BJ (cell line): ENCODE measurements around the gene NRN1. TPM values are rescaled to one million over a fixed set of nuclear protein-coding genes. Genes with fewer than 3 reads are reported as not detected.

Experiments
- CTCF ChIA-PET: fragments of 350-600 bp; formaldehyde crosslinking; extraction: SDS; loops from one replicate; lab custom pipeline; 2021; ENCODE audit warnings: antibody characterized with exemption, inconsistent platforms; lab: Yijun Ruan, JAX
- POLR2A ChIA-PET: fragments of 300-600 bp; sonication (Branson Sonifier 250); formaldehyde crosslinking; extraction: SDS; loops from one replicate; lab custom pipeline; 2021; ENCODE audit warnings: antibody characterized with exemption; lab: Charles Lee
- DNase-seq: peaks from one replicate; pipeline ENCODE4 v3.0.0-alpha.2; 2011; ENCODE audit warnings: low read depth
- H3K27me3 ChIP-seq: 2 replicates; pipeline ENCODE4 v1.6.0; 2011; ENCODE audit warnings: low read length; ENCODE audit not compliant: control insufficient read depth, insufficient read depth
- H3K36me3 ChIP-seq: 2 replicates; pipeline ENCODE4 v1.5.1; 2011; ENCODE audit warnings: low read length; ENCODE audit not compliant: control insufficient read depth, insufficient read depth
- H3K4me3 ChIP-seq: 2 replicates; pipeline ENCODE4 v1.5.1; 2011; ENCODE audit warnings: low read depth, mild to moderate bottlenecking, control low read depth, low read length
- polyA plus RNA-seq: library from polyadenylated mRNA; depleted of rRNA; stranded (reverse); fragments of >200 nt; gene quantifications from 2 replicates; pipeline ENCODE4 v1.2.3, GENCODE V29; 2011
- TF ChIP-seq, protein P1 (sequence below): IDR thresholded peaks from 2 replicates; pipeline ENCODE4 v1.5.1; 2011; ENCODE audit warnings: low read depth, mild to moderate bottlenecking, control low read depth, inconsistent platforms, low read length, moderate library complexity; ENCODE audit not compliant: insufficient read depth

The NRN1 gene
- polyA plus RNA-seq, 1 experiment = 1.1 TPM

DNA sequence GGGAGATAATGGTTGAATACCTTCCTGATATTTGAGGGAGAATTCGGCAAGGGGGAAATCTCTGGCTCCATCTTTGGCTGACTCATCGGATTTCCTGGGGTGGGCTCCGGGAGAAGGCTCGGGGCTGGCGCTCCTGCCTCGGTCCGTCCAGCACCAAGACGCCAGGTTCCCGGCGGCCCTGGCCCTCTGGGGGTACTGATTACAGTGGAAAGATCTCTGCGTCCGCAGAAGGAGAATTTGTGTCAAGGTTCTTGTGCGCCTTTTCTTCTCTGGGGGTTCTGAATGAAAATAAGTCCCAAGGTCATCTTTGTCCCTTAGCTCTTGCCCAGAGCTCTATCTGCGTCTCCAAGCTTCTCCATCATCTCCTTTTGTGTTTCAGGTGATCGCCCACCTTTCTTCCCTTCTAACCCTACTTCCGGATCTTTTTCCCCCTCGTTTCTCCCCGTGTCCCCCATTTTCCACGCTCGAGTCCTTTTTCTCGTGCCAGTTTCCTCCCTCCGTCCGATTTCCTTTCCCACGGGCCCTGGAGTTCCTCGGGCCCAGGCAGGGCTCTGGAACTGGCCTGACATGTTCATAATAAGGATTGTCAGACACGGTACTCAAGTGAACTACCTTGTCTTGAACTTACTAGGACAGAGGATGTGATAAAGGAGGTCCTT is 11.6 kb downstream of the NRN1 start:
- H3K27me3 ChIP-seq = peaks cover 25% of the 10 kb centered on the region
- POLR2A ChIA-PET = no interaction called here
- TF ChIP-seq, protein P1, sequence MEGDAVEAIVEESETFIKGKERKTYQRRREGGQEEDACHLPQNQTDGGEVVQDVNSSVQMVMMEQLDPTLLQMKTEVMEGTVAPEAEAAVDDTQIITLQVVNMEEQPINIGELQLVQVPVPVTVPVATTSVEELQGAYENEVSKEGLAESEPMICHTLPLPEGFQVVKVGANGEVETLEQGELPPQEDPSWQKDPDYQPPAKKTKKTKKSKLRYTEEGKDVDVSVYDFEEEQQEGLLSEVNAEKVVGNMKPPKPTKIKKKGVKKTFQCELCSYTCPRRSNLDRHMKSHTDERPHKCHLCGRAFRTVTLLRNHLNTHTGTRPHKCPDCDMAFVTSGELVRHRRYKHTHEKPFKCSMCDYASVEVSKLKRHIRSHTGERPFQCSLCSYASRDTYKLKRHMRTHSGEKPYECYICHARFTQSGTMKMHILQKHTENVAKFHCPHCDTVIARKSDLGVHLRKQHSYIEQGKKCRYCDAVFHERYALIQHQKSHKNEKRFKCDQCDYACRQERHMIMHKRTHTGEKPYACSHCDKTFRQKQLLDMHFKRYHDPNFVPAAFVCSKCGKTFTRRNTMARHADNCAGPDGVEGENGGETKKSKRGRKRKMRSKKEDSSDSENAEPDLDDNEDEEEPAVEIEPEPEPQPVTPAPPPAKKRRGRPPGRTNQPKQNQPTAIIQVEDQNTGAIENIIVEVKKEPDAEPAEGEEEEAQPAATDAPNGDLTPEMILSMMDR = no peak
- no peak for DNase-seq
- no peak overlapping the region for H3K4me3 ChIP-seq
- CTCF ChIA-PET = interaction anchor here (1.4 kb wide), 1 partner anchor 18 kb away, joined by 3 read pairs; no protein-coding TSS in a partner anchor
- H3K36me3 ChIP-seq = no peaks in the 10 kb centered on the region

DNA sequence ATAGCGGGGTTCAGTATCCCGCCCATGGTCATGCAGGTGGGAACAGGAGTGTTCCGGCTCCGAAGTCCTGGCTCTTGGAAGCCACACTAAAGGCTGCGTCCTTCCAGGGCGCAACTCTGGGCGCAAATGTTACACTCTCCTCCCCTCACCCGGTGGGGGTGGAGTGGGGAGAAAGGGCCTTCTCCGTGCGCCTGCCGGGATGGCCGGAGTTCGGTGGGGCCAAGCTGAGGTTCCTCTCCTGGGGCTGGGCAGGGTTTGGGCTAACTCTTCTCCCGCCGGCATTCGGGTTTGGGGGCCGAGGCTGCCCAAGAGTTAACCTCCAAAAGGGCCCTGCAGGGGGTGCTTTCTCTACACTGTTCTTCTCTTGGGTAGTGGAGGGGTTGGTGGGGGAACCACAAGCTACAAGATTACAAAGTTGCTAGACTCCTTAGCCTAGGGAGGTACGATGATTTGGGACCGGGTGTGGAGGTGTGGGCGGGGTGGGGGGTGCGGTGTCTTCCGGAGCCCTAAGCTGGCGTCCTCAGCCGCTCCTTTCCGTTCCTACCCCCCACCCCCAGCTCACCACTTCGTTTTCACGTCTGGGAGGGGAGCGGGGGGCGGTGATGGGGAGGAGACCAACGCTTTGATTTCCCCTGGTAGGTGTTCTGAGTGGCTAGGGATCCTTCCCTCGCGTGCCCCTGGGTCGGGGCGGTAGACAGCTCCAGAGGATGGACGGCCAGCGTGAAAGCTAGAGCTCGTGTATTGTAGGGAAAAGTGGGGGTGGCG is 12.3 kb downstream of the NRN1 start:
- Histone ChIP-seq H3K4me3 (no peak overlapping the region), H3K27me3 (peaks cover 24% of the 10 kb centered on the region), H3K36me3 (no peaks in the 10 kb centered on the region)
- TF ChIP-seq, protein P1 = no peak
- POLR2A ChIA-PET = no interaction called here
- CTCF ChIA-PET = interaction anchor here (1.4 kb wide), 1 partner anchor 18 kb away, joined by 3 read pairs; no protein-coding TSS in a partner anchor
- no peak for DNase-seq

DNA sequence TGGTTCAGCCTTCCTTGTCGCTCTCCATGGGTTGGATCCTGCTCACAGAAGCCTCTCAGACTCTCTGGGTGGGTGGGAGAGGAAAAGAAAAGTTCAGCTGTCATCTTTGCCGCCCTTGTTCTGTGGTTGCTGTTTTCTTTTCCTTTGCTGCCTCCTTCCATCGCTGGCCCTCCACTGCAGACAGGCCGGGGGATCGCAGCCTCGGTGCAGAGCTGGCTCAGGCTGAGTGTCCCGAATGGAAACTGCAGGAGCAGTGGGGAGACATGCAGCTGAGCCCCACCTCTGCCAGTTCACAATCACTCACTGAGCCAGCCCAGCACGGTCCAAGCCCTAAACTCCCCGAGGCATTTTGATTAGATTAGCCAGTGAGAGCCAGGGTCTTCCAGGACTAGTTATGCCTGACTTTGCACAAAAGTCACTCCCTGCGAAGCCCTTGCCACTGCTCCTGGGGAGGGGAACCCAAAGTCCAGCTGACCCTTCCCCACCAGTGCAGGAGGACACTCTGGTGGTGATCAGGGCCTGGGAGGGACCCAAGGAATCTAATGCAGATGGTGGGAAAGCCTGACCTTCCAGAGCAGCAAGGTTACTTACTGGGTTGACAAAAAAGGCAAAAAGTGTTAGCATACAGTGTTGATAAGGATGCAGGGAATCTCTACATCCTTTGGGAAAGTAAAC is 14.0 kb downstream of the NRN1 start:
- CTCF ChIA-PET = interaction anchor here (0.8 kb wide), 1 partner anchor 12 kb away, joined by 3 read pairs; no protein-coding TSS in a partner anchor
- Histone ChIP-seq H3K27me3 (peaks cover 19% of the 10 kb centered on the region), H3K36me3 (no peaks in the 10 kb centered on the region), H3K4me3 (no peak overlapping the region)
- TF ChIP-seq, protein P1 = no peak
- no peak for DNase-seq
- POLR2A ChIA-PET = no interaction called here

DNA sequence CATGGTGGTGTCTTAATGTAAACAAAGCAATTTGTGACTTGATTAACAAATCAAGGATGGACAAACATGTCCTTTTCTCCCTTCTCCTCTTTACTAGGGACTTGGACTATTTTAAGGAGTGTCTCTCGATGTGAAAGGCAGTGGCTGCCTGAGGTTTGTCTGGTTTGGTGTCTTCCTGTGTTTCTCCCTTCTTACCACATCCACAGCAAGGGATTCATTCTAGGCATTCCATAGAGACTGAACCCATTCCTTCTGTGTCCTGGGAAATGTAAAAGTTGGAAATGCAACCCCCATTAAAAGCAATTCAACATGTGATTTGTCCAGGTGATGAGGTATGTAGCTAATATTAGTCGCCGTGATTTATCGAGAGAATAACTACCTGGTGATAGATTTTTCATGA is 15.9 kb downstream of the NRN1 start:
- no peaks in the 10 kb centered on the region for H3K36me3 ChIP-seq
- ChIA-PET POLR2A (no interaction called here), CTCF (no interaction called here)
- DNase-seq = no peak
- TF ChIP-seq, protein P1 = no peak
- no peak overlapping the region for H3K4me3 ChIP-seq
- H3K27me3 ChIP-seq = peaks cover 15% of the 10 kb centered on the region
